ENCODE data around the gene ITGA11. TPM values are rescaled to one million over a fixed set of nuclear protein-coding genes. Genes with fewer than 3 reads are reported as not detected.

The ITGA11 gene
- polyA plus RNA-seq, 1 of the 3 experiments (the other 2 are of a cell fraction), result 0.49 TPM

- Histone ChIP-seq H3K27ac (ENCODE audit: low read depth in 2 of 2, low read length in 1 of 2) (no peak overlapping the region), H3K9me3 (no peaks in the 10 kb centered on the region), H3K79me2 (ENCODE audit: insufficient read depth) (no peaks in the 10 kb centered on the region), H3K27me3 (ENCODE audit: insufficient read depth) (no peaks in the 10 kb centered on the region), H3K4me1 (ENCODE audit: control insufficient read depth in 1 of 2, insufficient read depth in 2 of 2, low read depth in 1 of 2, low read length in 1 of 2) (no peaks in the 10 kb centered on the region), H3F3A (replicated peaks; ENCODE audit: insufficient read depth) (no peaks in the 10 kb centered on the region), H3K4me3 (ENCODE audit: low read depth in 2 of 2, low read length in 1 of 2) (no peak overlapping the region), H3K36me3 (replicated peaks in 1 of 2; ENCODE audit: control insufficient read depth in 1 of 2, insufficient read depth in 2 of 2, low read length in 1 of 2) (no peaks in the 10 kb centered on the region), H2AFZ (ENCODE audit: low read depth) (no peak overlapping the region), H4K20me1 (ENCODE audit: insufficient read depth) (no peaks in the 10 kb centered on the region), H3K9me2 (no peaks in the 10 kb centered on the region), H3K4me2 (no peak overlapping the region), H3K9ac (no peak overlapping the region)
- POLR2A ChIA-PET, result no interaction called here
- CTCF ChIA-PET, result no interaction called here
- DNase-seq, result no peak
- WGBS (ENCODE audit: low lambda C conversion rate), result 79% methylated on average over 5 of the region's 11 CpGs
- TF ChIP-seq RAD21 (IDR thresholded peaks at IDR 0.05; ENCODE audit: low read length), result no peak
- TF ChIP-seq, protein P1, sequence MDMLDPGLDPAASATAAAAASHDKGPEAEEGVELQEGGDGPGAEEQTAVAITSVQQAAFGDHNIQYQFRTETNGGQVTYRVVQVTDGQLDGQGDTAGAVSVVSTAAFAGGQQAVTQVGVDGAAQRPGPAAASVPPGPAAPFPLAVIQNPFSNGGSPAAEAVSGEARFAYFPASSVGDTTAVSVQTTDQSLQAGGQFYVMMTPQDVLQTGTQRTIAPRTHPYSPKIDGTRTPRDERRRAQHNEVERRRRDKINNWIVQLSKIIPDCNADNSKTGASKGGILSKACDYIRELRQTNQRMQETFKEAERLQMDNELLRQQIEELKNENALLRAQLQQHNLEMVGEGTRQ (IDR thresholded peaks at IDR 0.05; ENCODE audit: borderline replicate concordance, low read depth, low read length), result no peak
- TF ChIP-seq JUND (IDR thresholded peaks at IDR 0.05), result no peak
- no peak for TF ChIP-seq RXRA (IDR thresholded peaks at IDR 0.05; ENCODE audit: borderline replicate concordance, low read depth)
- TF ChIP-seq RCOR1 (IDR thresholded peaks at IDR 0.05; ENCODE audit: low read length), result no peak
- TF ChIP-seq TEAD4 (IDR thresholded peaks at IDR 0.05; ENCODE audit: borderline replicate concordance, insufficient read depth), result no peak
- TF ChIP-seq SMC3 (IDR thresholded peaks at IDR 0.05; ENCODE audit: low read depth, low read length), result no peak
- TF ChIP-seq ELF1 (IDR thresholded peaks at IDR 0.05), result no peak
- no peak for TF ChIP-seq TAF1 (IDR thresholded peaks at IDR 0.05; ENCODE audit: borderline replicate concordance, low read depth, low read length)
- no peak for TF ChIP-seq FOSL2 (IDR thresholded peaks at IDR 0.05; ENCODE audit: borderline replicate concordance, low read depth)
- no peak for TF ChIP-seq MEF2A (IDR thresholded peaks at IDR 0.05; ENCODE audit: borderline replicate concordance, low read depth)
- TF ChIP-seq, protein P2, sequence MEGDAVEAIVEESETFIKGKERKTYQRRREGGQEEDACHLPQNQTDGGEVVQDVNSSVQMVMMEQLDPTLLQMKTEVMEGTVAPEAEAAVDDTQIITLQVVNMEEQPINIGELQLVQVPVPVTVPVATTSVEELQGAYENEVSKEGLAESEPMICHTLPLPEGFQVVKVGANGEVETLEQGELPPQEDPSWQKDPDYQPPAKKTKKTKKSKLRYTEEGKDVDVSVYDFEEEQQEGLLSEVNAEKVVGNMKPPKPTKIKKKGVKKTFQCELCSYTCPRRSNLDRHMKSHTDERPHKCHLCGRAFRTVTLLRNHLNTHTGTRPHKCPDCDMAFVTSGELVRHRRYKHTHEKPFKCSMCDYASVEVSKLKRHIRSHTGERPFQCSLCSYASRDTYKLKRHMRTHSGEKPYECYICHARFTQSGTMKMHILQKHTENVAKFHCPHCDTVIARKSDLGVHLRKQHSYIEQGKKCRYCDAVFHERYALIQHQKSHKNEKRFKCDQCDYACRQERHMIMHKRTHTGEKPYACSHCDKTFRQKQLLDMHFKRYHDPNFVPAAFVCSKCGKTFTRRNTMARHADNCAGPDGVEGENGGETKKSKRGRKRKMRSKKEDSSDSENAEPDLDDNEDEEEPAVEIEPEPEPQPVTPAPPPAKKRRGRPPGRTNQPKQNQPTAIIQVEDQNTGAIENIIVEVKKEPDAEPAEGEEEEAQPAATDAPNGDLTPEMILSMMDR (IDR thresholded peaks at IDR 0.05), result no peak
- no peak for TF ChIP-seq NFIC (IDR thresholded peaks at IDR 0.05; ENCODE audit: borderline replicate concordance)
- no peak for TF ChIP-seq GATA2 (CRISPR knock-in tag; IDR thresholded peaks at IDR 0.05)
- TF ChIP-seq FOXM1 (IDR thresholded peaks at IDR 0.05; ENCODE audit: low read depth), result no peak
- no peak for TF ChIP-seq EP300 (IDR thresholded peaks at IDR 0.05; ENCODE audit: borderline replicate concordance in 1 of 2, low read depth in 1 of 2, low read length in 1 of 2)
Measured at GRCh38 chr15:68326711-68327354, 105.1 kb downstream of the ITGA11 start.

DNA sequence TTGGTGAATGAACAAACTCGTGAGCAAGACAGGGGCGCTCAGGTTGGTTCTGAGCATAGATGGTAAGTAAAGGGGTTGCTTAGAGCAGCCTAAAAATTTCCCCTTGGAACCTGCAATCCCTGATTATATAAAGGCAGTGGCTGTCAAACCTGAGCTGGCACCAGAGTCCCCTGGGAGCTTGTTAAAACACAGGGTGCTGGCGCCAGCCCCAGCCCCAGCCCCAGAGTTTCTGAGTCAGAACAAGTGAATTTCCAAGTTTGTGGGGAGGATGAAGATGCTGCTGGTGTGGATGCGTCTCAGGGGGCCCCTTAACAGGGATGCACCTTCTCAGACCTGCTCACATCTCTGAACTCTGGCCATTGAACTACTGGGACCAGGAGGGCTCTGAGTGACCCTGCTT, 106.2 kb downstream of the ITGA11 start:
- DNase-seq, result no peak
- Histone ChIP-seq H3K9ac (no peak overlapping the region), H3K4me2 (no peak overlapping the region), H3K79me2 (ENCODE audit: insufficient read depth) (no peaks in the 10 kb centered on the region), H3K9me2 (no peaks in the 10 kb centered on the region), H3K27ac (ENCODE audit: low read depth in 2 of 2, low read length in 1 of 2) (no peak overlapping the region), H3K4me3 (ENCODE audit: low read depth in 2 of 2, low read length in 1 of 2) (no peak overlapping the region), H3K4me1 (ENCODE audit: control insufficient read depth in 1 of 2, insufficient read depth in 2 of 2, low read depth in 1 of 2, low read length in 1 of 2) (no peaks in the 10 kb centered on the region), H3K36me3 (replicated peaks in 1 of 2; ENCODE audit: control insufficient read depth in 1 of 2, insufficient read depth in 2 of 2, low read length in 1 of 2) (no peaks in the 10 kb centered on the region), H3F3A (replicated peaks; ENCODE audit: insufficient read depth) (no peaks in the 10 kb centered on the region), H4K20me1 (ENCODE audit: insufficient read depth) (no peaks in the 10 kb centered on the region), H3K27me3 (ENCODE audit: insufficient read depth) (no peaks in the 10 kb centered on the region), H3K9me3 (no peaks in the 10 kb centered on the region), H2AFZ (ENCODE audit: low read depth) (no peak overlapping the region)
- POLR2A ChIA-PET, result no interaction called here
- 51% methylated on average over 2 of the region's 4 CpGs for WGBS (ENCODE audit: low lambda C conversion rate)
- TF ChIP-seq TCF12 (IDR thresholded peaks at IDR 0.05) (no peak), CHD2 (IDR thresholded peaks at IDR 0.05; ENCODE audit: low read length, partially characterized antibody) (no peak), MXI1 (IDR thresholded peaks at IDR 0.05; ENCODE audit: low read depth, low read length) (no peak), POLR2AphosphoS5 (IDR thresholded peaks at IDR 0.05; ENCODE audit: low read depth, low read length) (no peak), RFX5 (IDR thresholded peaks at IDR 0.05; ENCODE audit: low read length) (no peak), USF1 (IDR thresholded peaks at IDR 0.05; ENCODE audit: borderline replicate concordance, low read depth) (no peak), MEF2A (IDR thresholded peaks at IDR 0.05; ENCODE audit: borderline replicate concordance, low read depth) (no peak), GATA2 (CRISPR knock-in tag; IDR thresholded peaks at IDR 0.05) (no peak), FOXJ3 (CRISPR knock-in tag; IDR thresholded peaks at IDR 0.05) (no peak), TEAD4 (IDR thresholded peaks at IDR 0.05; ENCODE audit: borderline replicate concordance, insufficient read depth) (no peak)
- CTCF ChIA-PET, result interaction anchor here (0.7 to 1.1 kb wide), 3 partner anchors 10 to 48 kb away, joined by 3 to 7 read pairs (median 4); partner anchors contain the start of gene FEM1B

Data from SK-N-SH (cell line).